ENCODE results near the gene PTGDR2. TPM values are rescaled to one million over a fixed set of nuclear protein-coding genes. Genes with fewer than 3 reads are reported as not detected.

Gene PTGDR2
- total and polyA plus RNA-seq, 4 donors: 1.2 to 3.8 (median 2.5) TPM

DNA sequence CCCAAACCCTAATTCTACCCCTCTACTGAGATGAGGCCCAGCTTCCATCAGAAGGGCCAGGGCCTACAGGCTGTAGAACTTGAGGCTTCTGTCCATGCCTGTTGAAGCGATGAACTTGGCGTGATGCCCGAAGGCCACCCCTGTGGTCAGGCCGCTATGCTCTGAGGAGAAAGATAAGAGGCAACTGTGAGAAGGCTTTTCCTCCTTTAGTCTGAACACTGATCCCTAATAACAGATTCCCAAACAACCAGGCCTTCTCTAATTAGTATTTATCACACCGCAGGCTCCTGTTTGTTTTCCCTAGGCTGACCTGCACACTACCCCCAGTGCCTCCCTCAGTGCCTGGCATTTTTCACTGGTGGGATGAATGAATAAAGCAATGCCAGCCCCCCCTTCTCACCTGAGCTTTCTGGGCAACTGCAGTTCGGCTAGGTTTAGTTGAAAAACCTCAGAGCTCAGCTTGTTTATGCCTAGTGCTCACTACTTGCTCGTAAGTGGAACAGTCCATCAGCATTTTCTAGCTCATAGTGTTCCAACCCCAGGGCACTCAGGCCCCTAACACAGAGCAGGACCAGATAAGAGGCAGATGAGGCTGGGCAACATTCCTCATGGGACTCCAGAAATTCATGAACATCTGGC, 35.5 kb upstream of the PTGDR2 start:
- DNase-seq (ENCODE audit: low read depth in 4 of 6, low spot score in 6 of 6): no peak

DNA sequence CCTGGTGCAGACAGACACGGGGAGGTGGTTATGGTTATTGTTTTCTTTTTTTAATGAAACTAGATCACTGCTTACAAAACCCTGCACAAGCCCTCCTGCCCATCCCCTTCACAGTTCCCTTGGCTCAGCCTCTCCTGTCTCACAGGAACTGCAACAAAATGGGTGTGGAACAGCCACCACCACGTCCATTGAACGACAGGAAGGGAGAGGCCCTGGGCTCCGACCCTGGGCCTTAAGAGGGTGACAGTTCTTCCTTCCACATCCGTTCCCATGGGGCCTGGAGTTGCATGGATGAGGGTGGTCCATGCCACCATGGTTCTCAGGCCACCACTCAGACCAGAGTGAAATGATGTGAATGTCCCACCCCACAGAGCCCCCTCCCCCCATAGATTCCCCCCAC, 34.9 kb upstream of the PTGDR2 start:
- 86% methylated on average over 3 of the region's 5 CpGs for WGBS (ENCODE audit: insufficient coverage)
- H3K27ac ChIP-seq (ENCODE audit: low read depth, low read length): no peak overlapping the region
- H3K36me3 ChIP-seq (ENCODE audit: control insufficient read depth, insufficient read depth, low read length): peaks cover 34% of the 10 kb centered on the region
- no peaks in the 10 kb centered on the region for H3K27me3 ChIP-seq (ENCODE audit: control insufficient read depth, insufficient read depth, low read length)
- no peaks in the 10 kb centered on the region for H3K4me1 ChIP-seq (ENCODE audit: control insufficient read depth, insufficient read depth, low read length)
- no peak for DNase-seq (ENCODE audit: low read depth in 4 of 6, low spot score in 6 of 6)
- H3K9me3 ChIP-seq (ENCODE audit: control insufficient read depth, insufficient read depth, low read length): no peaks in the 10 kb centered on the region
- H3K4me3 ChIP-seq (ENCODE audit: low read depth, low read length): no peak overlapping the region

More for the DNA sequence above, 35.5 kb upstream of the PTGDR2 start:
- 89% methylated on average over 2 of the region's 7 CpGs for WGBS (ENCODE audit: insufficient coverage)
- no peaks in the 10 kb centered on the region for H3K4me1 ChIP-seq (ENCODE audit: control insufficient read depth, insufficient read depth, low read length)
- H3K27me3 ChIP-seq (ENCODE audit: control insufficient read depth, insufficient read depth, low read length): no peaks in the 10 kb centered on the region
- no peak overlapping the region for H3K4me3 ChIP-seq (ENCODE audit: low read depth, low read length)
- no peaks in the 10 kb centered on the region for H3K9me3 ChIP-seq (ENCODE audit: control insufficient read depth, insufficient read depth, low read length)
- H3K36me3 ChIP-seq (ENCODE audit: control insufficient read depth, insufficient read depth, low read length): peaks cover 36% of the 10 kb centered on the region
- H3K27ac ChIP-seq (ENCODE audit: low read depth, low read length): no peak overlapping the region

DNA sequence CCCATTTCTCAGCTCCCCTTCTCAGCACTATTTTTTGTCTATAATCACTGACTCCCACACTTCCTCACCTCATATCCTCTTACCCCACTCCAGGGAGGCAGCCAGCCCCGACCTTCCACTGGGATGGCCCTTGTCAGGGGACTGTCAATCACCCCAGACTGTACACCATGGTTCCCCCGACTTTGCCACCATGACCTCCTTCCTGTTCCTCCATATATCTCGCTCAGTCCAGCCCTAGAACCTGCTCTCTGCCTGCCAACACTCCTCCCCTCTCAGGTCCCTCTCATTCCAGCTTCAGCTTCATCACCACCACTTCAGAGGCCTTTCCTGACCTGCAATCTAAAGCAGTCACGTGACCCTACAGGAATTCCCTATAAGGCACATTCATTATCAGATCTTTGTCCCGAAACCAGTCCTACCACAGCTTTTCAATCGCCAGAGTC, 34.1 kb upstream of the PTGDR2 start:
- H3K36me3 ChIP-seq (ENCODE audit: control insufficient read depth, insufficient read depth, low read length): peaks cover 30% of the 10 kb centered on the region
- 92% methylated on average over 6 of the region's 6 CpGs for WGBS (ENCODE audit: insufficient coverage)

DNA sequence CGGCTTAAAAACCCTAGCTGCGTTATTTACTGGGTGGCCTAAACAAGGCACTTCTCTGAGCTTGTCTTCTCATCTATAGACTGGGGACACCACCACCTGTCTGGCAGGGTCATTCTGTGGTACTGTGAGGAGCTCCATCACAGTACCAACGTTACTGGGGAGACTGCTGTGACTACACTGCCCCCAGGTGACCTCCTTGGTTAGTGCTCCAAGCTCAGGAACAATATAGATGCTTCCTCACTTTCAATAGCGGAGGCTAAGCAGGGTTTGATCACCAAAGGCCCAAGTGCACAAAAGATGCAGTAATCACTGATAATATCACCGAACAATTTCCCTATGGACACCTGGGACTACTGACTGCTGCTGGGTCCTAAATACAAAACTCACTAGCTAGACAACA, 31.8 kb upstream of the PTGDR2 start:
- Histone ChIP-seq H3K36me3 (ENCODE audit: control insufficient read depth, insufficient read depth, low read length) (peaks cover 18% of the 10 kb centered on the region), H3K27ac (ENCODE audit: low read depth, low read length) (no peak overlapping the region), H3K4me1 (ENCODE audit: control insufficient read depth, insufficient read depth, low read length) (no peaks in the 10 kb centered on the region), H3K4me3 (ENCODE audit: low read depth, low read length) (no peak overlapping the region), H3K27me3 (ENCODE audit: control insufficient read depth, insufficient read depth, low read length) (no peaks in the 10 kb centered on the region), H3K9me3 (ENCODE audit: control insufficient read depth, insufficient read depth, low read length) (no peaks in the 10 kb centered on the region)
- WGBS (ENCODE audit: insufficient coverage): 61% methylated on average over 5 of the region's 5 CpGs
- DNase-seq (ENCODE audit: low read depth in 4 of 6, low spot score in 6 of 6): peak in 2 of 6 donors; percentile 48 to 55

More for the DNA sequence above, 34.1 kb upstream of the PTGDR2 start:
- Histone ChIP-seq H3K4me1 (ENCODE audit: control insufficient read depth, insufficient read depth, low read length) (no peaks in the 10 kb centered on the region), H3K27me3 (ENCODE audit: control insufficient read depth, insufficient read depth, low read length) (no peaks in the 10 kb centered on the region), H3K27ac (ENCODE audit: low read depth, low read length) (no peak overlapping the region), H3K4me3 (ENCODE audit: low read depth, low read length) (no peak overlapping the region), H3K9me3 (ENCODE audit: control insufficient read depth, insufficient read depth, low read length) (no peaks in the 10 kb centered on the region)
- DNase-seq (ENCODE audit: low read depth in 4 of 6, low spot score in 6 of 6): no peak

DNA sequence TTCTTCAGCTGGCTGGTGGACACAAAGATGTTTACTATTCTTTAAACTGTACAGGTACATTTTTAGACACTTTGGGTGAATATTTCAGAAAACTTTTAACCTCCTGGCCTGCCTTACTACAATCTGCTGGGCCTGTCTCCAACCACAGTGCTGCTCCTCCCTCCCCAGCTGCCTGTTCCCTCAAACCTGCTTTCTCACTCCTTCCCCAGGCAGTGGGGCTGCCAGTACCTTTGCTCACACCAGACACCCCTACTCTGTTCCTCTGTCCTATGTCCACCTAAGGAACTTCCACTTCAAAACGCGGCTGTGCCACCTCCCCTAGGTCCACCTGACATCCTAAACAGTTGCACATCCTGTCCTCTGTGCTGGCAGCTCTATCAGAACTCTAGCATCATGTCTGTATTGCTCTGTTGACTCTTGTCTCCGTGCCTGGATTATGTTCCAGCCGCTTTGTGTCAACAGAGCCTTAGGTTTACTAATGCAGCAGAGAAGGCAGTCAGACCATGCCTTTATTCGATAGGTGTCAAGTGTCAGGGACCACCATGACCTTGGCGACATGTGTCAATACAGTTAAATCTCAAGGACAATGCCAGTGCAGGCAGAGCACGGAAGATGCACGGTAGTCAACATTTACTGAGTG, 25.0 kb upstream of the PTGDR2 start:
- H3K27ac ChIP-seq (ENCODE audit: low read depth, low read length): peak overlapping the region; percentile 3
- no peaks in the 10 kb centered on the region for H3K9me3 ChIP-seq (ENCODE audit: control insufficient read depth, insufficient read depth, low read length)
- H3K36me3 ChIP-seq (ENCODE audit: control insufficient read depth, insufficient read depth, low read length): peaks cover 8% of the 10 kb centered on the region
- H3K27me3 ChIP-seq (ENCODE audit: control insufficient read depth, insufficient read depth, low read length): no peaks in the 10 kb centered on the region
- H3K4me3 ChIP-seq (ENCODE audit: low read depth, low read length): no peak overlapping the region
- 77% methylated on average over 8 of the region's 8 CpGs for WGBS (ENCODE audit: insufficient coverage)
- H3K4me1 ChIP-seq (ENCODE audit: control insufficient read depth, insufficient read depth, low read length): peaks cover 8% of the 10 kb centered on the region
- DNase-seq (ENCODE audit: low read depth in 4 of 6, low spot score in 6 of 6): no peak

DNA sequence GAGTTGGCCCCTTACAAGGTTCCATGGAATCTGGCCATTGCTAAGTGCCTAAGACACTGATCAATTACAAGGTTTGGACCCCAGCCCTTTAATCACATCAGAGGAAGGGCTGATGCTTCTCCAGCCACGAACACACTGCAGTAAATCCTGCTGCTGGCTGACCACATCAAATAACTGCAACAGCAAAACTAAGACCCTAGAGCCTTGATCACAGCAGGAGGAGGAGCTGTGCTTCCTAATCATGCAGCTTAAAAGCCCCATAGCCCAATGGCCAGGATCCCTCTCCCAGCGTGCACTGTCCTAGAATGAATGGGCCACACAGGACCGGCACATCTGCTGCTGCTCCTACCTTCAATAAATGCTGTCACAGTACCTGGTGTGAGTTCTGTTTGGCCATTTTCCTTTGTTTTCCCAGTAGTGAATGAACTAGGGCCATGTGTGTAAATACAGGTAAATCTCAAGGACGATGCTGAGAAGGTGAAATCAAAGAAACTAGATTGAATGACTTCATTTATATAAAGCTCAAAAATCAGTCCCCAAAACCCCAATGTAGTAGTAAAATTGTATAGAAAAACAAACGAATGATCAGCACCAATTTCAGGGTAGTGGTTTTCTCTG, 24.3 kb upstream of the PTGDR2 start:
- Histone ChIP-seq H3K36me3 (ENCODE audit: control insufficient read depth, insufficient read depth, low read length) (peaks cover 12% of the 10 kb centered on the region), H3K27me3 (ENCODE audit: control insufficient read depth, insufficient read depth, low read length) (no peaks in the 10 kb centered on the region), H3K9me3 (ENCODE audit: control insufficient read depth, insufficient read depth, low read length) (no peaks in the 10 kb centered on the region), H3K4me1 (ENCODE audit: control insufficient read depth, insufficient read depth, low read length) (peaks cover 8% of the 10 kb centered on the region), H3K27ac (ENCODE audit: low read depth, low read length) (no peak overlapping the region), H3K4me3 (ENCODE audit: low read depth, low read length) (no peak overlapping the region)
- WGBS (ENCODE audit: insufficient coverage): 44% methylated on average over 2 of the region's 5 CpGs
- peak in 1 of 6 donors; percentile 41 for DNase-seq (ENCODE audit: low read depth in 4 of 6, low spot score in 6 of 6)

DNA sequence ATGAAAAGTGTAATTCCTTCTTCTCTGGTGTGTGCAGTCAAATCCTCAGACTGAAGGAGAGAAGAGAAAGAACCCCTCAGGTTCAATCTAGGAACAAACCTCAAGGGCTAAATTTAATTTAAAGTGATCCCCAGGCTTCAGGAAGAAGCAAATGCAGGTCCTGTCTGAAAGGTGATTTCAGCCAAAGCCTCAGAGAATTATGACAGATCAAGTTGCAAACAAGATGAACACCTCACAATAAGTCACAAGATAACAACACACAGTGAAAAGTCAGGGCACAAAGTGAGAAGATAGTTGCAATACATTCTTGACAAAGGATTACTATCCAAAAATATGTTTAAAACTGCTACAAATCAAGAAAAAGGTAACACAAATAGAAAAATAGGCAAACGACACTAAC, 23.4 kb upstream of the PTGDR2 start:
- H3K36me3 ChIP-seq (ENCODE audit: control insufficient read depth, insufficient read depth, low read length): peaks cover 19% of the 10 kb centered on the region
- WGBS (ENCODE audit: insufficient coverage): no CpG with 5 or more reads among the region's 1 CpG
- H3K4me3 ChIP-seq (ENCODE audit: low read depth, low read length): no peak overlapping the region
- DNase-seq (ENCODE audit: low read depth in 4 of 6, low spot score in 6 of 6): no peak
- peaks cover 11% of the 10 kb centered on the region for H3K4me1 ChIP-seq (ENCODE audit: control insufficient read depth, insufficient read depth, low read length)
- peak overlapping the region; percentile 10 for H3K27ac ChIP-seq (ENCODE audit: low read depth, low read length)
- H3K27me3 ChIP-seq (ENCODE audit: control insufficient read depth, insufficient read depth, low read length): no peaks in the 10 kb centered on the region
- no peaks in the 10 kb centered on the region for H3K9me3 ChIP-seq (ENCODE audit: control insufficient read depth, insufficient read depth, low read length)

DNA sequence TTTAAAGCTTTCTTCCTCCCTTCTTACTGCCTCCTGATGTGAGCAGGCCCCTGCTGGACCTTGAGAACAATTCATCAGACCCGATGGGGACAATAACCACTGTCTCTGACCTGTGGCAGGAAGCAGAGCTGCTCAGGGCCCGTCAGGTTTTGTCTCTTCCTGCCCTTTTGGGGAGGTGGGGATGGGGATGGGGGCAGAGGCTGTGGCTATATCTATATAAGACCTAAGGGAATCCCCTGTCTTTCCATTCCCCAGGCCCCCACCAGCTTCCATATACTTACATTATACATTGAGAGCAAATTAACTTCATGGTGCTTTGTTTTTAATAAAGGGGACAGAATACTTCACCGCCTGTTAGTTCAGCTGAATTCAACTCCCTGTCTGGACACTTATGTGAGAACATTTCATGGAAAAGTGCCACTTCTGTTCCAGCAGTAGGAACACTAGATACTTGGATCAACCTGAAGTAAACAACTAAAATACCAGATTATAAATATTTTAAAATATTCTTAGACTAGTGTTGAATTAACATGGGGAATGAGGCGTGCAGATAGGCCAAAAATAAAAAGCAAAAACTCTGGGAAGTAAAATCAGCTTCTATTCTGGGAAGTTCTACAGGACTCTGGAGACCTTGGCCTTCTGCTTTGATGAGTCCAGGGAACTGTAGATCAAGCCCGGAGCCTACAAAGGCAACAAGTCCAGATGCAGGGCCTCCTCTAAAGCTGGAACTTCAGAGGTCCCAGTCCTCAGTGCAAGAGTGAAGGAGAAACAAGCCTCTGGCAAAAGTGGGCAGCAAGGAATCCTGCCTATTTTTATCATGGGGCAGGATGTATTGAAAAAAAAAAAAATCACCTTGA, 22.7 kb upstream of the PTGDR2 start:
- WGBS (ENCODE audit: insufficient coverage): 63% methylated on average over 3 of the region's 5 CpGs

DNA sequence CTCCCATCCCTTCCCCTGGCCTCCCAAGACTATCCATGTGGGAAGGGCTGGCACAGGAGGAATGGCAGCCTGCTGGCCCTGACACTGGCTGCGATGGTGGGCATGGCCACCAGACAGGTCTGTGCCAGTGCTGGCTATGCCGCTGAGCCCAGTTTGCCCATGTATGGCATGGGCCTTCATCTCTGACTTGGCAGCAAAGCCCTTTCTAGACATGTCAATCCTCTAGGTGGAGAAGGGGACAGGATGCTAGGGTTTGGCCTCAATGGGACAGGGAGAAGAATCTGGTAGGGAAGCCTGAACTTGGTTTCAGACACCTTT, 20.4 kb upstream of the PTGDR2 start:
- no peaks in the 10 kb centered on the region for H3K27me3 ChIP-seq (ENCODE audit: control insufficient read depth, insufficient read depth, low read length)
- DNase-seq (ENCODE audit: low read depth in 4 of 6, low spot score in 6 of 6): no peak
- WGBS (ENCODE audit: insufficient coverage): 93% methylated on average over 2 of the region's 2 CpGs
- no peaks in the 10 kb centered on the region for H3K9me3 ChIP-seq (ENCODE audit: control insufficient read depth, insufficient read depth, low read length)
- H3K4me3 ChIP-seq (ENCODE audit: low read depth, low read length): no peak overlapping the region
- H3K36me3 ChIP-seq (ENCODE audit: control insufficient read depth, insufficient read depth, low read length): peaks cover 19% of the 10 kb centered on the region
- H3K4me1 ChIP-seq (ENCODE audit: control insufficient read depth, insufficient read depth, low read length): peaks cover 26% of the 10 kb centered on the region
- no peak overlapping the region for H3K27ac ChIP-seq (ENCODE audit: low read depth, low read length)

More for the DNA sequence above, 22.7 kb upstream of the PTGDR2 start:
- Histone ChIP-seq H3K9me3 (ENCODE audit: control insufficient read depth, insufficient read depth, low read length) (no peaks in the 10 kb centered on the region), H3K27ac (ENCODE audit: low read depth, low read length) (peak overlapping the region; percentile 10), H3K36me3 (ENCODE audit: control insufficient read depth, insufficient read depth, low read length) (peaks cover 19% of the 10 kb centered on the region), H3K4me3 (ENCODE audit: low read depth, low read length) (no peak overlapping the region), H3K4me1 (ENCODE audit: control insufficient read depth, insufficient read depth, low read length) (peaks cover 11% of the 10 kb centered on the region), H3K27me3 (ENCODE audit: control insufficient read depth, insufficient read depth, low read length) (no peaks in the 10 kb centered on the region)
- no peak for DNase-seq (ENCODE audit: low read depth in 4 of 6, low spot score in 6 of 6)
